ENCODE measurements around the gene FGF23.

The FGF23 gene

GRCh38 chr12:4422985-4423384 lies 43.5 kb upstream of the FGF23 start:
- TF ChIP-seq EZH2phosphoT487 (conservative IDR thresholded peaks at IDR 0.05; ENCODE audit: low read length) (no peak), CTCF (IDR thresholded peaks at IDR 0.05; ENCODE audit: insufficient read depth, low read length, poor library complexity, severe bottlenecking) (no peak)
- no peaks in the 10 kb centered on the region for H3K9me2 ChIP-seq (replicated peaks; ENCODE audit: insufficient read depth, low read length)
- H3K27me3 ChIP-seq (ENCODE audit: low read length): no peaks in the 10 kb centered on the region
- no peaks in the 10 kb centered on the region for H3F3A ChIP-seq (ENCODE audit: insufficient read depth)
- no peak overlapping the region for H3K4me2 ChIP-seq (ENCODE audit: low read depth, low read length, poor library complexity, severe bottlenecking)
- no peak overlapping the region for H2AFZ ChIP-seq (ENCODE audit: low read depth, low read length, severe bottlenecking)
- no peak overlapping the region for H3K27ac ChIP-seq (ENCODE audit: low read depth, low read length)
- no peaks in the 10 kb centered on the region for H3K79me2 ChIP-seq (ENCODE audit: insufficient read depth, low read length)
- no peak overlapping the region for H3K4me3 ChIP-seq (ENCODE audit: insufficient read depth, low read length, poor library complexity, severe bottlenecking)
- no peaks in the 10 kb centered on the region for H4K20me1 ChIP-seq (ENCODE audit: low read depth, low read length)
- H3K36me3 ChIP-seq (ENCODE audit: low read length): no peaks in the 10 kb centered on the region
- H3K9me3 ChIP-seq (ENCODE audit: insufficient read depth, low read length): no peaks in the 10 kb centered on the region
- H3K9ac ChIP-seq (ENCODE audit: low read length): no peak overlapping the region

- no peaks in the 10 kb centered on the region for H3K27me3 ChIP-seq (ENCODE audit: low read length)
- H4K20me1 ChIP-seq (ENCODE audit: low read depth, low read length): no peaks in the 10 kb centered on the region
Measured at GRCh38 chr12:4421590-4422031, 42.1 kb upstream of the FGF23 start.

GRCh38 chr12:4420138-4420670 lies 40.7 kb upstream of the FGF23 start:
- Histone ChIP-seq H2AFZ (ENCODE audit: low read depth, low read length, severe bottlenecking) (no peak overlapping the region), H3K4me2 (ENCODE audit: low read depth, low read length, poor library complexity, severe bottlenecking) (no peak overlapping the region), H3K9me3 (ENCODE audit: insufficient read depth, low read length) (no peaks in the 10 kb centered on the region), H3K9me2 (replicated peaks; ENCODE audit: insufficient read depth, low read length) (no peaks in the 10 kb centered on the region), H3K4me3 (ENCODE audit: insufficient read depth, low read length, poor library complexity, severe bottlenecking) (no peak overlapping the region), H3K27me3 (ENCODE audit: low read length) (no peaks in the 10 kb centered on the region), H3F3A (ENCODE audit: insufficient read depth) (no peaks in the 10 kb centered on the region), H3K36me3 (ENCODE audit: low read length) (no peaks in the 10 kb centered on the region), H4K20me1 (ENCODE audit: low read depth, low read length) (no peaks in the 10 kb centered on the region), H3K79me2 (ENCODE audit: insufficient read depth, low read length) (no peaks in the 10 kb centered on the region), H3K27ac (ENCODE audit: low read depth, low read length) (no peak overlapping the region), H3K9ac (ENCODE audit: low read length) (no peak overlapping the region)
- TF ChIP-seq CTCF (IDR thresholded peaks at IDR 0.05; ENCODE audit: insufficient read depth, low read length, poor library complexity, severe bottlenecking) (no peak), EZH2phosphoT487 (conservative IDR thresholded peaks at IDR 0.05; ENCODE audit: low read length) (no peak)

More at GRCh38 chr12:4421590-4422031, 42.1 kb upstream of the FGF23 start:
- Histone ChIP-seq H3K9me2 (replicated peaks; ENCODE audit: insufficient read depth, low read length) (no peaks in the 10 kb centered on the region), H3K9me3 (ENCODE audit: insufficient read depth, low read length) (no peaks in the 10 kb centered on the region), H3K27ac (ENCODE audit: low read depth, low read length) (no peak overlapping the region), H3K4me2 (ENCODE audit: low read depth, low read length, poor library complexity, severe bottlenecking) (no peak overlapping the region), H3K36me3 (ENCODE audit: low read length) (no peaks in the 10 kb centered on the region), H3F3A (ENCODE audit: insufficient read depth) (no peaks in the 10 kb centered on the region), H3K4me3 (ENCODE audit: insufficient read depth, low read length, poor library complexity, severe bottlenecking) (no peak overlapping the region), H3K9ac (ENCODE audit: low read length) (no peak overlapping the region), H3K79me2 (ENCODE audit: insufficient read depth, low read length) (no peaks in the 10 kb centered on the region), H2AFZ (ENCODE audit: low read depth, low read length, severe bottlenecking) (no peak overlapping the region)
- peak; percentile 57 for TF ChIP-seq CTCF (IDR thresholded peaks at IDR 0.05; ENCODE audit: insufficient read depth, low read length, poor library complexity, severe bottlenecking)
- TF ChIP-seq EZH2phosphoT487 (conservative IDR thresholded peaks at IDR 0.05; ENCODE audit: low read length): no peak

Measured in SU-DHL-6 (cell line).